Osteoblast (primary cell): ENCODE results near the gene RIC8B. TPM values are rescaled to one million over a fixed set of nuclear protein-coding genes. Genes with fewer than 3 reads are reported as not detected.

ENCODE experiments used
- DNase-seq: peaks from one replicate; pipeline ENCODE4 v3.0.0; 2011; ENCODE audit warnings: low spot score, mixed read lengths; ENCODE audit not compliant: insufficient read length; ENCODE audit errors: missing footprints
- H2AFZ ChIP-seq: 2 replicates; pipeline ENCODE4 v1.6.0; 2011; ENCODE audit warnings: mild to moderate bottlenecking, low read length
- H3K27ac ChIP-seq: 2 replicates; pipeline ENCODE4 v1.5.1; 2011; ENCODE audit warnings: mild to moderate bottlenecking, low read depth, low read length, moderate library complexity
- H3K27me3 ChIP-seq: 2 replicates; pipeline ENCODE4 v1.6.0; 2012; ENCODE audit warnings: mild to moderate bottlenecking, control low read depth, inconsistent platforms, low read length, moderate library complexity; ENCODE audit not compliant: insufficient read depth
- H3K36me3 ChIP-seq: 2 replicates; pipeline ENCODE4 v1.5.1; 2011; ENCODE audit warnings: mild to moderate bottlenecking, low read length, control low read depth, moderate library complexity; ENCODE audit not compliant: insufficient read depth
- H3K4me1 ChIP-seq: 2 replicates; pipeline ENCODE4 v1.5.1; 2011; ENCODE audit warnings: mild to moderate bottlenecking, low read length, control low read depth, moderate library complexity; ENCODE audit not compliant: insufficient read depth
- H3K4me2 ChIP-seq: 2 replicates; pipeline ENCODE4 v1.6.0; 2011; ENCODE audit warnings: mild to moderate bottlenecking, low read length; ENCODE audit not compliant: insufficient read depth
- H3K4me3 ChIP-seq: fragments of 200-600 bp; sonication (generic); 3 replicates; pipeline ENCODE4 v1.5.1; 2012; ENCODE audit warnings: mild to moderate bottlenecking, low read length, inconsistent platforms; ENCODE audit not compliant: insufficient read depth
- H3K79me2 ChIP-seq: 2 replicates; pipeline ENCODE4 v1.6.0; 2012; ENCODE audit warnings: mild to moderate bottlenecking, low read length, control low read depth, inconsistent platforms; ENCODE audit not compliant: insufficient read depth
- H3K9me3 ChIP-seq: 2 replicates; pipeline ENCODE4 v1.5.1; 2011; ENCODE audit warnings: low read depth, low read length, control low read depth
- H4K20me1 ChIP-seq: 2 replicates; pipeline ENCODE4 v1.6.0; 2012; ENCODE audit warnings: mild to moderate bottlenecking, low read length, control low read depth; ENCODE audit not compliant: insufficient read depth
- total RNA-seq: library from RNA; depleted of rRNA; stranded (reverse); fragments of >200 nt; gene quantifications from 2 replicates; pipeline ENCODE4 v1.2.3, GENCODE V29; 2012
- TF ChIP-seq, protein P1 (sequence below): IDR thresholded peaks from 2 replicates; pipeline ENCODE4 v1.5.1; 2011; ENCODE audit warnings: mild to moderate bottlenecking, low read depth, low read length, moderate library complexity; ENCODE audit errors: extremely low read depth

RIC8B gene
- total RNA-seq, 1 donor, result 13.4 TPM

DNA sequence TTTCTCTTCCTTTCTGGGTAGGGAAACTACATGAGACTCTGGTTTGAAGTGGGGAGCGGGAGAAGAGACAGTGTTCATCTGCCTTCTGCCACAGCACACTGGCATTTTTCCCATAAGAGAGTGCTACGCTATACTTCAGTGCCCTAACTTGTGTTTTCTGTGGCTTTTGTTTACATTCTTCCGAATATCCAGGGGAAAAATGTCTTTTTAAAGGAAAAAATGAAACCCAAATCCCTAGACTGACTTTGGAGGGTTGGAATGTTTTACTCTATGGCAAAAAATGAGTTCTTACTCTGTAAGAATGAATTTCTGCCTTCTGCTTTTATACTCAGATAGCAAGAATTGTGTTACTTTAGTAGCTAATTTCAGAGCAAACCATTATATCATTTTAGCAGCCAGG lies 93.2 kb downstream of the RIC8B start:
- Histone ChIP-seq H3K9me3 (no peaks in the 10 kb centered on the region), H3K27me3 (no peaks in the 10 kb centered on the region), H3K79me2 (no peaks in the 10 kb centered on the region), H2AFZ (no peak overlapping the region), H4K20me1 (no peaks in the 10 kb centered on the region), H3K4me1 (peaks cover 27% of the 10 kb centered on the region), H3K4me3 (no peak overlapping the region), H3K36me3 (no peaks in the 10 kb centered on the region), H3K4me2 (no peak overlapping the region), H3K27ac (no peak overlapping the region)
- TF ChIP-seq, protein P1, sequence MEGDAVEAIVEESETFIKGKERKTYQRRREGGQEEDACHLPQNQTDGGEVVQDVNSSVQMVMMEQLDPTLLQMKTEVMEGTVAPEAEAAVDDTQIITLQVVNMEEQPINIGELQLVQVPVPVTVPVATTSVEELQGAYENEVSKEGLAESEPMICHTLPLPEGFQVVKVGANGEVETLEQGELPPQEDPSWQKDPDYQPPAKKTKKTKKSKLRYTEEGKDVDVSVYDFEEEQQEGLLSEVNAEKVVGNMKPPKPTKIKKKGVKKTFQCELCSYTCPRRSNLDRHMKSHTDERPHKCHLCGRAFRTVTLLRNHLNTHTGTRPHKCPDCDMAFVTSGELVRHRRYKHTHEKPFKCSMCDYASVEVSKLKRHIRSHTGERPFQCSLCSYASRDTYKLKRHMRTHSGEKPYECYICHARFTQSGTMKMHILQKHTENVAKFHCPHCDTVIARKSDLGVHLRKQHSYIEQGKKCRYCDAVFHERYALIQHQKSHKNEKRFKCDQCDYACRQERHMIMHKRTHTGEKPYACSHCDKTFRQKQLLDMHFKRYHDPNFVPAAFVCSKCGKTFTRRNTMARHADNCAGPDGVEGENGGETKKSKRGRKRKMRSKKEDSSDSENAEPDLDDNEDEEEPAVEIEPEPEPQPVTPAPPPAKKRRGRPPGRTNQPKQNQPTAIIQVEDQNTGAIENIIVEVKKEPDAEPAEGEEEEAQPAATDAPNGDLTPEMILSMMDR, result no peak
- DNase-seq, result no peak

DNA sequence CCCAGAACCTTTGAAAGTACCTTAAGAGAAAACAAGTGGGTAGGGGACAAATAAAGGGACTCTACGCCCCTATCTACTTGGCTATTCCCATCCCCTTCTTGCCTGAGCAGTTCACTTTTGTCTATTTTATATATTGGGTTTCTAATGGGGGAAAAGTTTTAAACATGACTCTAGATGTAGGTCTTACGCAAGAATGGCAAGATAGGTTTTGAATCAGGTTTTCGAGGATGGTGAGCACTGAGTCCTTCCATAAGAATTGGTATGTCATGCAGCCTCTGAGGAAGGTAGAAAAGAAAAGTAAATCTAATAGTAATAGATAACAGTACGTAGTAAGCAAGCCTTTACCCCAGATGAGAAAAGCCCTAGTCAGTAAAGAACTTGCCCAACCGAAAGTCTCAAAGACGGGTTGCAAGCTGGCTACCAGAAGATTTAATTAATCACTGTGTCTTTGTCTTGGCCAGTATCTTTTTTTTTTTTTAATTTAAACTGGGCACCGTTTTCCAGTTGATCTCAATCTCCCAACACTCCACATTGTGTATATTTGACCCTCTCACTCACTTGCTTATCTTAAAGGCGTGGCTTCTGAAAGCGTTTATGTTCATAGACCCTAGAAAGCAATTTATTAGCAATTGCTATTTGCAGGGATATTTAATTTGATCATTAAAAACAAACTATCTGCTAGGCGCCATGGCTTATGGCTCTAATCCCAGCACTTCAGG lies 94.7 kb downstream of the RIC8B start:
- H3K27ac ChIP-seq, result no peak overlapping the region
- H3K4me1 ChIP-seq, result peaks cover 20% of the 10 kb centered on the region
- no peak overlapping the region for H3K4me2 ChIP-seq
- no peaks in the 10 kb centered on the region for H3K27me3 ChIP-seq
- H3K79me2 ChIP-seq, result no peaks in the 10 kb centered on the region
- DNase-seq, result no peak
- no peak overlapping the region for H2AFZ ChIP-seq
- no peak overlapping the region for H3K4me3 ChIP-seq
- H3K36me3 ChIP-seq, result no peaks in the 10 kb centered on the region
- no peaks in the 10 kb centered on the region for H3K9me3 ChIP-seq
- no peaks in the 10 kb centered on the region for H4K20me1 ChIP-seq
- TF ChIP-seq, protein P1, result no peak

DNA sequence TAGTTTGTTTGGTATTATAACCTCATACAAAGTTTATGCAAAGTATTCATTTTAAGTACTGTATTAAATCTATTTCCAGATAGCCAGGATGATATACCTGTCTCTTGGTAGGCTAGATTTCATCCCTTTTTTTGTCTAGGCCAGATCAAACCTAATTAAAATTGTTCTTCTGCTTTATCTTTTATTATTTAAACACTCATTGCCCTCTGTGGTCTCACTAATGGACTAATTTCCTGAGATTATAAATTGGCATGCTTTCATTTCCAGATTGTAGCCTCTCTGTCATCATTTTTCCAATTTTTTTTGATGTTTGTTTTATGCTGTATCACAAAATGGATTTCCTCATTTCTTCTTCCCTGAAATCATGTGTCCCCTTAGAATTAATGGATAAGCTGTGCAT lies 95.6 kb downstream of the RIC8B start:
- TF ChIP-seq, protein P1, result no peak
- DNase-seq, result no peak
- no peak overlapping the region for H3K27ac ChIP-seq
- H3K4me3 ChIP-seq, result no peak overlapping the region
- H3K9me3 ChIP-seq, result no peaks in the 10 kb centered on the region
- no peak overlapping the region for H3K4me2 ChIP-seq
- peaks cover 20% of the 10 kb centered on the region for H3K4me1 ChIP-seq
- no peaks in the 10 kb centered on the region for H3K36me3 ChIP-seq
- no peaks in the 10 kb centered on the region for H3K79me2 ChIP-seq
- H3K27me3 ChIP-seq, result no peaks in the 10 kb centered on the region
- no peak overlapping the region for H2AFZ ChIP-seq
- no peaks in the 10 kb centered on the region for H4K20me1 ChIP-seq

DNA sequence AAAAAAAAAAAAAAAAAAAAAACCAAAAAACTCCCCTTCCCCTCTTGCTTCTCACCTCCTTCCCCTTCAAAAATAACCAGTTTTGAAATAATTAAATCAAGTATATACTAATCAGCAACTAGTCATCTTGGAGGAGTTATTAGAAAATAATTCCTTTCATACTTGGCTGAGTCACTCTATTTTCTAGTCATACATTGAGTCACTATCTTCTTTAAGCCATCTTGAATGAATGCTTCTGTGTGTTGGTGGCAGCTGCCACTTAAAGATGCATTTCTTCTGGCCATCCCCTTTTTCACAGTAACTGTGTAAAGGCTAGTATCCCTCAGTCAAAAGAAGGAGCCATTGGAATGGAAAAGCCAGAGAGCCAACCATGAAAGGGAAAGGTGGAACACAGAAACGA lies 97.0 kb downstream of the RIC8B start:
- Histone ChIP-seq H3K4me2 (no peak overlapping the region), H2AFZ (no peak overlapping the region), H3K4me3 (no peak overlapping the region), H3K4me1 (peaks cover 12% of the 10 kb centered on the region), H4K20me1 (no peaks in the 10 kb centered on the region), H3K36me3 (no peaks in the 10 kb centered on the region), H3K27ac (no peak overlapping the region), H3K27me3 (no peaks in the 10 kb centered on the region), H3K79me2 (no peaks in the 10 kb centered on the region), H3K9me3 (no peaks in the 10 kb centered on the region)
- TF ChIP-seq, protein P1, result no peak
- DNase-seq, result no peak
